Omental fat pad (tissue), 4 donors: ENCODE data around the gene SH3BGR. TPM values are rescaled to one million over a fixed set of nuclear protein-coding genes. Genes with fewer than 3 reads are reported as not detected.

ENCODE experiments used
- ATAC-seq: fragments of 150-250 bp; one replicate; pipeline ENCODE4 v1.9.1; 2016; ENCODE audit warnings: mild to moderate bottlenecking, moderate library complexity; ENCODE audit not compliant: low FRiP score
- DNase-seq: peaks from one replicate; pipeline ENCODE4 v3.0.0-alpha.2; 2019; ENCODE audit warnings: low spot score
- CTCF ChIP-seq, 3 donors: fragments of 450-650 bp; IDR thresholded peaks; one replicate each; pipeline ENCODE4 v1.5.1; 2016 to 2017; ENCODE audit warnings: antibody characterized with exemption in 3 of 3, mild to moderate bottlenecking in 3 of 3, moderate library complexity in 2 of 3
- small RNA-seq: library from RNA; depleted of rRNA; stranded (forward); fragments of <200 nt; gene quantifications from one replicate; pipeline ENCODE3, GENCODE V24; 2016
- total RNA-seq, 4 donors: library from RNA; depleted of rRNA; stranded (reverse); fragments of >200 nt; gene quantifications; one replicate each; pipeline ENCODE4 v1.1.0, GENCODE V29; 2016

SH3BGR gene
- total RNA-seq, 4 donors from 2014 or later, result 3.5 to 42.0 (median 4.7) TPM

- no peak for TF ChIP-seq CTCF (IDR thresholded peaks at IDR 0.05)
- ATAC-seq (no peak), DNase-seq (no peak)
These were observed 111.3 kb downstream of the SH3BGR start for GRCh38 chr21:39562791-39563770.

- TF ChIP-seq CTCF (IDR thresholded peaks at IDR 0.05), result no peak
- ATAC-seq (no peak), DNase-seq (no peak)
These were observed 112.4 kb downstream of the SH3BGR start for GRCh38 chr21:39564200-39564599.

Small RNA genes lying within 50 kb of the gene (small RNA-seq; reads per million reads assigned to genes)
- gene MIR6508, result not detected

Other genes with a start within 250 kb of the SH3BGR start
- gene BRWD1, start 138.3 kb upstream of the SH3BGR start, total RNA-seq, result 10 to 100 TPM; 41.7 to 69.0 (median 47.1) TPM
- 10 to 100 TPM; 54.0 to 75.8 (median 60.3) TPM for gene HMGN1, start 102.9 kb upstream of the SH3BGR start, total RNA-seq
- 1 to 10 TPM in 2 of 4 donors, under 1 TPM in 1, not detected in 1; 0.94 to 5.5 (median 2.6) TPM for gene LCA5L, start 6.2 kb upstream of the SH3BGR start, total RNA-seq
- not detected for gene B3GALT5, start 161.0 kb downstream of the SH3BGR start, total RNA-seq